Choroid plexus epithelial cell (primary cell): Measurements from ENCODE around the gene GALNT17.

Experiments
- DNase-seq: peaks from one replicate; pipeline ENCODE4 v3.0.0-alpha.2; 2010; ENCODE audit warnings: low read depth
- H3K4me3 ChIP-seq: 2 replicates; pipeline ENCODE4 v1.5.1; 2011; ENCODE audit warnings: low read depth, mild to moderate bottlenecking, control low read depth, low read length, moderate library complexity
- CTCF ChIP-seq: conservative IDR thresholded peaks from 2 replicates; pipeline ENCODE4 v1.5.1; 2011; ENCODE audit warnings: low read depth, mild to moderate bottlenecking, control low read depth, inconsistent platforms, low read length, moderate library complexity

GALNT17 gene

DNA sequence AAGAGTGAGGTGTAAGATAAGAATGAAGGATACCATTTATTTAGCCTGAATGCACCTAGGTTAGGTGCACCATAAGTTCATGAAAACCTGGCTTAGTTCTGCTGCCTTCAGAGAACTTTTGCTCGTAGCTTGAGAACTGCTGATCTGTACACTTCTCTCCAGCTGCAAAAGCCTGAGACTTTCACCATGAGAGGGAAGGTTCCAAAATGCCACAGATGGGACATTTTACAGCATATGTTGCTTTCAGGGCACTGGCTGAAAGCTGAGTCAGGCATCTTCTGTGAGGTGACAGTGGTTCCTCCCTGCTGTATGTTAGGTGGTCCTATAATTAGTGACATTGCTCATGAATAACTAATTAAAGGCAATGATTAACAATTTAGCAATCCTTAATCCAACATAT, 298.3 kb downstream of the GALNT17 start:
- H3K4me3 ChIP-seq: no peak overlapping the region
- TF ChIP-seq CTCF: no peak
- no peak for DNase-seq

GRCh38 chr7:71439321-71439720, 307.4 kb downstream of the GALNT17 start:
- no peak for TF ChIP-seq CTCF
- no peak for DNase-seq
- no peak overlapping the region for H3K4me3 ChIP-seq

GRCh38 chr7:71442492-71443190, 310.7 kb downstream of the GALNT17 start:
- DNase-seq: peak; percentile 10
- no peak for TF ChIP-seq CTCF
- H3K4me3 ChIP-seq: no peak overlapping the region

DNA sequence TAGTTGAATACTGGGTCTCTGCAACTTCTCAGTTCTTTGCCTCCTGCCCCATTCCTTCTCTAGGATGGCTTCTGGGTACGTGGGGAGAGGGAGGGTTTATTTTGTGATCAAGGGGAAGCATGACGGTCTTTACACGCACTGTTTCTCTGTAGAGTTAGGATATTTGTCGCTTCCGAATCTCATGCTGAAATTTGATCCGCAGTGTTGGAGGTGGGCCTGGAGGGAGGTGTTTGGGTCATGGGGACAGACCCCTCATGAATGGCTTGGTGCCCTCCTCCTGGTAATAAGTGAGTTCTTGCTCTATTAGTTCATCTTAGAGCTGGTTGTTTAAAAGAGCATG, 311.2 kb downstream of the GALNT17 start:
- no peak for TF ChIP-seq CTCF
- no peak overlapping the region for H3K4me3 ChIP-seq
- DNase-seq: no peak

DNA sequence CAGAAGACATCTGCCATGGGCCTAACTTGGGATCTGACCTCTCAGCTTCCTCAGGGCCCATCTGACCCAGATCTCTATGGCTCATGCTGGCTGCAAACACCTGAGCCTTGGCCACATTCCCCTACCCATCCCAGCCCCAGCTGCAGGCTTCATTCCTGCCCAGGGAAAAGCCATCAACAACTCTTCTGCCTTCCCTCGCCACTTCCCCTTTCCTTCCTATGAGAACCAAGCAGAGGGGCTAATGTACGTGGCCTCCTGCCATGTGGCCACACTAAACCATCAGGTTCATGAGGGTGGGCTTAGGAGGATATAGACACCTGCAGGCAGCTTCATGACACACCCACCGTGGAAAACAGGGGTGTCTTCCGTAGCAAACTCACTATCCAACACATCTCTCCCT, 312.2 kb downstream of the GALNT17 start:
- no peak overlapping the region for H3K4me3 ChIP-seq
- no peak for TF ChIP-seq CTCF
- no peak for DNase-seq

DNA sequence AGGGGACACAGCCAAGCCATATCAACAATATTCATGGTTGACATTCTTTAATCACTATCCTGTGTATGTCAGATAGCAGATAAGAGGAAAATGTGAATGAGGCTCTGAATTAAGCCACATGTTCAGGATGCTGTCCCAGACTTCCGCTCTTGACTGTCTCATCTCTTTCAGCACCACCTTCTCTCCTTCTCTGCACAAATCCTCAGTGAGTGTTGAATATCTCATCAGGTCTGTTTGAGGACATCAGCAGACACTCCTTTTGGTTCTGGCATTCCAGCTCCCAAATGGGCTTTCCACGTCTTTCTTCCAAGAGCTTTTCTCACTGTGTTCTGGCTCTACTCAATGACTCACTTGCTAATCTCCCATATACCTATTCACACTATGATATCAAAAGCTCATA, 321.7 kb downstream of the GALNT17 start:
- no peak for TF ChIP-seq CTCF
- no peak overlapping the region for H3K4me3 ChIP-seq
- DNase-seq: no peak

DNA sequence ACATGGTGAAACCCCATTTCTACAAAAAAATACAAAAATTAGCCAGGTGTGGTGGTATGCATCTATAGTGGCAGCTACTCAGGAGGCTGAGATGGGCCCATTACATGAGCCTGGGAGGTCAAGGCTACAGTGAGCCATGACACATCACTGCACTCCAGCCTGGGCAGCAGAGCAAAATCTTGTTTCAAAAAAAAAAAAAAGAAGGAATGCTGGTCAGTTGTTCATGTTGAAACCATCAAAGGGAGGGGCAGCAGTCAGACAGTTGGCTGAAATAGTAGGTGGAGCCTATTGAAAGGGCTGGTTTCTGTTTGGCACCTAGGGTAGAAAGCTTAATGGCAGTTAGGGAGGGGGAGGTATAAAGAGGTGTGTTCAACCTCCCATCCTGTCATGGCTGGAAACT, 323.0 kb downstream of the GALNT17 start:
- no peak for TF ChIP-seq CTCF
- no peak overlapping the region for H3K4me3 ChIP-seq

More for the DNA sequence above, 323.0 kb downstream of the GALNT17 start:
- DNase-seq: no peak
